PFSK-1 (cell line): Measurements from ENCODE around the gene TECRL.

Experiments
- TAF1 ChIP-seq: IDR thresholded peaks from 2 replicates; pipeline ENCODE4 v1.6.1; 2012; ENCODE audit warnings: low read length, control low read depth, borderline replicate concordance; ENCODE audit not compliant: insufficient read depth
- TF ChIP-seq, protein P1 (sequence below), 2 experiments: IDR thresholded peaks; 2 replicates each; pipeline versions ENCODE4 v1.6.1 to v1.8.0; 2011 to 2012; ENCODE audit warnings: low read depth in 2 of 2, low read length in 2 of 2, control low read depth in 1 of 2, inconsistent platforms in 1 of 2, mild to moderate bottlenecking in 1 of 2, moderate library complexity in 1 of 2; ENCODE audit not compliant: insufficient read depth in 1 of 2

GRCh38 chr4:64266263-64266662 lies 143.0 kb downstream of the TECRL start:
- TF ChIP-seq TAF1, result no peak
- TF ChIP-seq, protein P1, sequence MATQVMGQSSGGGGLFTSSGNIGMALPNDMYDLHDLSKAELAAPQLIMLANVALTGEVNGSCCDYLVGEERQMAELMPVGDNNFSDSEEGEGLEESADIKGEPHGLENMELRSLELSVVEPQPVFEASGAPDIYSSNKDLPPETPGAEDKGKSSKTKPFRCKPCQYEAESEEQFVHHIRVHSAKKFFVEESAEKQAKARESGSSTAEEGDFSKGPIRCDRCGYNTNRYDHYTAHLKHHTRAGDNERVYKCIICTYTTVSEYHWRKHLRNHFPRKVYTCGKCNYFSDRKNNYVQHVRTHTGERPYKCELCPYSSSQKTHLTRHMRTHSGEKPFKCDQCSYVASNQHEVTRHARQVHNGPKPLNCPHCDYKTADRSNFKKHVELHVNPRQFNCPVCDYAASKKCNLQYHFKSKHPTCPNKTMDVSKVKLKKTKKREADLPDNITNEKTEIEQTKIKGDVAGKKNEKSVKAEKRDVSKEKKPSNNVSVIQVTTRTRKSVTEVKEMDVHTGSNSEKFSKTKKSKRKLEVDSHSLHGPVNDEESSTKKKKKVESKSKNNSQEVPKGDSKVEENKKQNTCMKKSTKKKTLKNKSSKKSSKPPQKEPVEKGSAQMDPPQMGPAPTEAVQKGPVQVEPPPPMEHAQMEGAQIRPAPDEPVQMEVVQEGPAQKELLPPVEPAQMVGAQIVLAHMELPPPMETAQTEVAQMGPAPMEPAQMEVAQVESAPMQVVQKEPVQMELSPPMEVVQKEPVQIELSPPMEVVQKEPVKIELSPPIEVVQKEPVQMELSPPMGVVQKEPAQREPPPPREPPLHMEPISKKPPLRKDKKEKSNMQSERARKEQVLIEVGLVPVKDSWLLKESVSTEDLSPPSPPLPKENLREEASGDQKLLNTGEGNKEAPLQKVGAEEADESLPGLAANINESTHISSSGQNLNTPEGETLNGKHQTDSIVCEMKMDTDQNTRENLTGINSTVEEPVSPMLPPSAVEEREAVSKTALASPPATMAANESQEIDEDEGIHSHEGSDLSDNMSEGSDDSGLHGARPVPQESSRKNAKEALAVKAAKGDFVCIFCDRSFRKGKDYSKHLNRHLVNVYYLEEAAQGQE (IDR thresholded peaks at IDR 0.05; ENCODE audit: insufficient read depth in 1 of 2, low read depth in 2 of 2, low read length in 2 of 2), result no peak
